PC-9 (cell line): ENCODE measurements around the gene PITPNM3.

Experiments used
- EZH2 ChIP-seq: fragments of 200-600 bp; sonication (generic); IDR thresholded peaks from 2 replicates; pipeline ENCODE4 v1.8.0; 2017; ENCODE audit warnings: antibody characterized with exemption, low read depth
- TF ChIP-seq, protein P1 (sequence below): fragments of 200-600 bp; sonication (generic); conservative IDR thresholded peaks from 2 replicates; pipeline ENCODE4 v1.6.1; 2017; ENCODE audit warnings: mixed run types, antibody characterized with exemption, mild to moderate bottlenecking, moderate library complexity

DNA sequence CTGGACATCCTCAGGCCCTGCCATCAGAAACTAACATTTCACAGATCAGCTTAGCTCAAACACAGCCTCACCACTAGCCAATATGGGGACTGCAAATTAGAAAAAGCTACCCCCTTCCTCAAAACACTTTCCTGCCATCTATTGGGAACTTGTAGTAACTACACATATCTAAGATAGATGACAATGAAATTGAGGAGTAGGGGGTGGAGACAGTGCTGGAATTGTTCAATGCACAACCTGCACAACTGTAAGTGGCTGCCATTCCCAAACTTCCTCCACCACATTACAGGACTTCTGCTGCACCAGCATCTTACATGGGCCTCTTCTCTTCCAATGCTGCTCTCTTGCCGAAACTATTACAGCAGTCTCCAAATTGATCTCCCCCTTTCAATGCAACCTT, 143.3 kb downstream of the PITPNM3 start:
- TF ChIP-seq, protein P1, sequence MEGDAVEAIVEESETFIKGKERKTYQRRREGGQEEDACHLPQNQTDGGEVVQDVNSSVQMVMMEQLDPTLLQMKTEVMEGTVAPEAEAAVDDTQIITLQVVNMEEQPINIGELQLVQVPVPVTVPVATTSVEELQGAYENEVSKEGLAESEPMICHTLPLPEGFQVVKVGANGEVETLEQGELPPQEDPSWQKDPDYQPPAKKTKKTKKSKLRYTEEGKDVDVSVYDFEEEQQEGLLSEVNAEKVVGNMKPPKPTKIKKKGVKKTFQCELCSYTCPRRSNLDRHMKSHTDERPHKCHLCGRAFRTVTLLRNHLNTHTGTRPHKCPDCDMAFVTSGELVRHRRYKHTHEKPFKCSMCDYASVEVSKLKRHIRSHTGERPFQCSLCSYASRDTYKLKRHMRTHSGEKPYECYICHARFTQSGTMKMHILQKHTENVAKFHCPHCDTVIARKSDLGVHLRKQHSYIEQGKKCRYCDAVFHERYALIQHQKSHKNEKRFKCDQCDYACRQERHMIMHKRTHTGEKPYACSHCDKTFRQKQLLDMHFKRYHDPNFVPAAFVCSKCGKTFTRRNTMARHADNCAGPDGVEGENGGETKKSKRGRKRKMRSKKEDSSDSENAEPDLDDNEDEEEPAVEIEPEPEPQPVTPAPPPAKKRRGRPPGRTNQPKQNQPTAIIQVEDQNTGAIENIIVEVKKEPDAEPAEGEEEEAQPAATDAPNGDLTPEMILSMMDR, result peak; percentile 71
- no peak for TF ChIP-seq EZH2
